ENCODE results near the gene MARCHF2.
A peak's percentile ranks its signal among the peaks of the same experiment; 100 is the strongest.

Gene MARCHF2

DNA sequence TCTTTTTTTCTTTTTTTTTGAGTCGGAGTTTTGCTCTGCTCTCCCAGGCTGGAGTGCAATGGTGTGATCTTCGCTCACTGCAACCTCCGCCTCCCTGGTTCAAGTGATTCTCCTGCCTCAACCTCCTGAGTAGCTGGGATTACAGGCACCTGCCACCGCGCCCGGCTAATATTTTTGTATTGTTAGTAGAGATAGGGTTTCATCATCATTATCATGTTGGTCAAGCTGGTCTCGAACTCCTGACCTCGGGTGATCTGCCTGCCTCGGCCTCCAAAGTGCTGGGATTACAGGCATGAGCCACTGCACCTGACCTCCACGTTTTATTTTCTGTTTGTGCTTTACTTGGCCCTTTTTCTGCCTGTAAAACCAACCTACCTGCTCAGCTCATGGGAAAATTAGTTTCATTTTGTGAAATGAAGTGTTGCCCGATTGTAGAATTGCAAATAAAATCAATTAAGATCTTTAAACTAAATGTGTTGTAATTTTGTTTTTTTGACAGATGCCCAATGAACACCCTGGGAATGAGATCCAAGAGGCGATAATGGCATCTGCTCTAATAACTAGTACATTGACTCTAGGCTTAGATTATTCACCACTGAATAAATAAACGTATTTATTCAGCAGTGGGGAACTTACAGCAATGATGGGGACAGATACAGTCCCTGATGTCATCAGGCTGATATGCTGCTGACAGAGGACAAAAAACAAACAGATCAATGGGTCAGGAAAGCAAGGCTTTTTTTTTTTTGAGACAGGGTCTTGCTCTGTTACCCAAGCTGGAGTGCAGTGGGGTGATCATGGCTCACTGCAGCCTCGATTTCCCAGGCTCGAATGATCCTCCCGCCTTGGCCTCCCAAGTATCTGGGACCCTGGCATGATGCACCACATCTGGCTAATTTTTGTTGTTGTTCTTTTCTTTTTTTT lies 25.2 kb upstream of the MARCHF2 start:
- DNase-seq, result no peak

DNA sequence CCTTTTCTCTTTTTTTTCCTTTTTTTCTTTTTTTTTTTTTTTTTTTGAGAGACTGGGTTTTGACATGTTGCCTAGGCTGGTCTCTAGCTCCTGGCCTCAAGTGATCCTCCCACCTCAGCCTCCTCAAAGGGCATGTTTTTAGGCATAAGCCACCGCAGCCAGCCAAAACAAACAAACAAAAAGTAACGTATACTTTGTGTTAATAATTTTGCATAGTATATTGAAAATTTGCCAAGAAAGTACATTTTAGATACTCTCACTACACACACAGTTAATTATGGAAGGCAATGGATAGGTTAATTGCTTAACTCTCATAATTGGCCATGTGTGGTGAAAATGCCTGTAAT lies 24.5 kb upstream of the MARCHF2 start:
- no peak for DNase-seq

DNA sequence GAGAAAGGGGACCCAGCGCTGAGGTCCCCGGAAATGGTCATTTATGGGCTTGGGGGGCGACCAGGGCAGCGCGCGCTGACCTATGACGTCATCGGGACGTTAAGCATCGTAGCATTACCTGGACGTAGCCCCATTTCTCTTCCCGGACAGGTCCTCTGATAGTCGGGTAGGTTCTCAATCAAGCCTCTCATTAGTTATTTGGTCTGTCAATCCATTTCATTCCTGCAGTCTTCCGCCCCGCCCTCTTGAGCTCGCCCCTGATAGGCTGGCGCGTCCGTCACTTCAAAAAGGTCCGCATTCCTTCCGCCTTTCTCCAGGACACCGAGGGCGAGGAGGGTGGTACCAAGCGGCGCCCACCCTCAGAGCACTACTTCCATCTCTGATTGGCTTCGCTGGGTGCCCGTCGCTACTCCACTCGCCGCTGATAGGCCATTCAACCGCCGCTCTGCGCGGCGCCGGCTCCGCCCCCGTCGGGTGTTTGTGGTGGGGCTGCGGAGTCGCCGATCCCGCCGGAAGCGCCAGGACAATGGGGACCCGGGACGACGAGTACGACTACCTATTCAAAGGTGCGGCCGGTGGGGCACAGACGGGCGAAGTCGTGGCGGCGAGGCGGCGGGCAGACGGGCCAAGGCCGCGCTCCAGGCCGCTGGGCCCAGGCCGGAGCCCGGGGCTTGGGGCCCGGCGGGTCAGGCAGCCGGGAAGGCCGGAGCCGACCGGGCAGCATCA lies 23.1 kb upstream of the MARCHF2 start, which contains the start of gene RAB11B:
Gene RAB11B, plus strand, starts transcription at position 470 of the 726 bp plus-strand sequence. Its CDS starts 57 bp downstream, at position 527.
- peak; percentile 72 to 100 (median 98) for DNase-seq

DNA sequence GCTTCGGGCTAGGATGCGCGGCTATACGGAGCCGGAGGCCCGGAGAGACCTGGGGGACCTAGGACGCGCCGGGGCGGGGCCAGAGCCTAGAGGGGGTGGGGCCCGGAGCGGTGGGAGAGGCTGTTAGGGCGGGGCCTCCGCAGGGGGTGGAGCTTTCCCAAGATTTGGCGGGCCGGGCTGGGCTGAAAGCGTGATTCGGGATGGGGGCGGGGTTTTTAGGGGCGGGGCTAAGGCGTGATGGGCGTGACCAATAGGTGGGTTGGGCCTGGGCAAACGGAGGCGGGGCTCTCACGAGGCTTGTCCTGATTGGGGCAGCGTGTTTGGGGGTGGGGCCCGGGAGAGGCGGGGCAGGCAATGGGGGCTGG lies 22.5 kb upstream of the MARCHF2 start:
- peak; percentile 44 to 99 (median 93) for DNase-seq

DNA sequence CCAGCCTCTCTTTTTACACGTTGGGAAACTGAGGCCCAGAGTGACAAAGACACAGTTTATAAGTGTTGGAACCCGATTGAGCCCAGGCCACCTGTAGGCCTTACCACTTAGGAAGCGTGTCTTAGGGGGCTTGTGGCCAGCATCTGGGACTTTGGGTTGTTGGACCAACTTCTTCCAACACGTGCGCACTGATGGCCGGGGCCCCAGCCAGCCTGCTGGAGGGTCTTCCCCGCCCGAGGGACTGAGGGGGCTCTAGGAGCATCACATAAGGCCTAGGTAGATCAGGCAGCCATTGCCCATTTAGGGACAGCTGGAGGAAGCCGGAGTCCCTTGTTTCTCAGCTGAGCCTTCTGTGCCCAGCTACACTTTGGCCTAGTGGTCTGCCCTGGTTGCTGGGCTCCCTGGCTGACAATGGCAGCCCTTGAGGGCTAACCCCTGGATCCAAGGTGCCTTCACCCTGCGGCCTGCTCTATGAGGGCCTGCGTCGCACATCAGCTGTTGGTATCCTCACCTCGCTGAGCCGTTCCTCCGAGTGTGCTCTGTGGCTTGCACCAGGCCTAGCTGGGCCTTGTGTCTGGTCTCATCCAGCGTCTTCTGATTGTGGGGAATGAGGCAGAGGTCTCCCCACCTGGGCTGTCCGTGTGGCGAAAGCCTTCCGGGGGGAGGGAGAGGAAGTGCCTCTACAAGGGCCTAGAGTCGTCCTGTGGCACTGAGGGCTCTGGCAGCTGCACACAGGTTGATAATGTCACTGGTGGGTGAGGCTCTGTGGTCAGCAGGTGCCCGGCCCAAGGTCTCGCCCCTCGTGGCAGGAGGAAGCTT lies 21.7 kb upstream of the MARCHF2 start:
- peak in 2 of 51 donors; percentile 22 to 51 for DNase-seq

DNA sequence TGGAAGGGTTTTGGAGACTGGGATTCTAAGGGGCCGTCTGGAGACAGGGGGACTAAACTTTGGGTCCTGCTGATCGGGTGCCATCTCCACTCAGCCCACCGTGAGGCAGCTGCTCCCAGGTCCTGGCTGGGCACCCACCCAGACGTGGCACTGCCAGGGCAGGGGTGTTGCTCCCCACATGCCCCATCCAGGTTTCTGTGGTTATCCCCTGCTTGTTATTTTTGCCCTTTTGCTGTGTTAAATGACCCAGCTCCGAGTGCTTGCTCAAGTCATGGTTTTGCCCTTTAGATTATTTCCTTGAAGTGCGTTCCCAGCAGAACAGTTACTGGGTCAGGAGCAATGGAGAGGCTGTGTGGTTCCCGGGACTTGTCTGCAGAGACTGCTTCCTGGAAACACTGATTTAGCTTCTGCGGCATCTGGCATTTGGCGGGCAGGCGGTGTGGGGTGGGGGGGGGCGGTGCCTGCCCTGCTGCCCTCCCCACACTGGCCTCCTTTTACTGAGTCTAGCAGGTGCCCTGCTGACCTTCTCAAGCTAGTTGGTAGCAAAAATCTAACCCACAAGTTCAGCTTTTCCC lies 21.0 kb upstream of the MARCHF2 start:
- DNase-seq, result peak in 31 of 51 donors; percentile 9 to 76 (median 43)

DNA sequence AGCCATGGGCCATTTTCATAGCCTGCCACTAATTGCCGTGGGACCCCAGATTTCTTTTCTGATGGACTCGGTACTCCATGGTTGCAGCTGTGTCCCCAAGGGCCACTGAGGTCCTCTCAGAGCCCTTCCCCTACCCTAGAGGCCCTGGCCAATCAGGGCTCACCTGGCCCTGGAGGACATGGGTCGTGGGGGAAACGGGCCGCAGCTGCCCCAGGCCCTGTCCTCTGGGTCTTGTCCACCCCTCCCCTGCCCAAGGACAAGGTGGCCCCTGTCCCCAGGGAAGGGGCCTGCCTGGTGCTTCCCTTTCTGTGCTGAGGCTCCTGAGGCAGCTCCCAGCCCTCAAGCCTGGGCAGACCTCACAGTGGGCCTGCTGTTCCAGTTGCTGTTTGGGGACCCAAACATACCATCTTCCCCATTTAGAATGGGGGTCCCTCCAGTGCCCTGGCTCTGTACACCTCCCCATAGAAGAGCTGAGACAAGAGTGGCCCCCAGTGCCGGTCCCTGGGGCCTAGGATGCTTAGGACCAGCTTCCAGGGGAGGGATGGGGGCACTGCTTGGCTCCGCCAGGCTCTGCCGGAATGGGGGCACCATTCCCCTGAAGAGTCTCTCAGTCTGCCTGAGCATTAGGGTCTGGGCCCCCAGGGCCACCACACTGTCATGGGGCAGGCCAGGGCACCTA lies 19.8 kb upstream of the MARCHF2 start:
- DNase-seq, result peak in 3 of 51 donors; percentile 24 to 47 (median 37)

DNA sequence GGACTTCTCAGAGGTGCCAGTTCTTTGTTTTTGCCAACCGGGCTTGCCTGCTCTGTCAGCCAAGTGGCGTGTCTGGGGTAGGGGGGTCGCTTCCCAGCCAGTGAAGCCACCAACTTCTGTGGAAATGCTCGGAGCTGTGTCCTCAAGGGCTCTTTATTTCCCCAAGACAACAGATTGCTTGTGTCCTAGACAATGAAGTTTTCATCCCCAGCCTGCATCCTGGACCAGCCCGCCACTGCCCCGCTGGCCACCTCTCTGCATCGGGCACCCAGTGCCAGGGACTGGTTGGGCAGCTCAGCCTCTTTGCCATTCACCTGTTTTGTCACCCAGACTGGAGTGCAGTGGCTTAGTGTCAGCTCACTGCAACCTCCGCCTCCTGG lies 19.2 kb upstream of the MARCHF2 start:
- peak in 47 of 51 donors; percentile 13 to 92 (median 71) for DNase-seq

DNA sequence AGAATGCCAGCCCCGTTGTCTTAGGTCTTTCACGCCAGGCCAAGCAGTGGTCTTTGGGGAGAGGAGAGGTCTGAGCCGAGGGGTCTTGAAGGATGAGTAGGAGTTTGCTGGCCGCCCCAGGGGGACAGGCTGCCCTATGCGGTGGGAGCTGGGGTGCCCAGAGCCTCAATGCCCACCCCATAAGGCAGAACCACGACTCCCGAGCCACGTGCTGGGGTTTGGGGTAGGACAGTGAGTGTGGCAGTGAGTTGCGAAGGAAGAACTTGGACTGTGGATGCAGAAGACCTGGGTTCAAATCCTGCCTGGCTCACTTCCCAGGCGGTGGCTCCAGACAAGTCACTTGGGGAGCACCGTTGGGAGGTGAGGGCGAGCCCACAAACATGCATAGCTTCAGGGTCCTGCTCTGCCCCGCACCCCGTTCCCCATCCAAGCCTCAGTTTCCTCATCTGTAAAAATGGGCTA lies 17.5 kb upstream of the MARCHF2 start:
- no peak for DNase-seq

DNA sequence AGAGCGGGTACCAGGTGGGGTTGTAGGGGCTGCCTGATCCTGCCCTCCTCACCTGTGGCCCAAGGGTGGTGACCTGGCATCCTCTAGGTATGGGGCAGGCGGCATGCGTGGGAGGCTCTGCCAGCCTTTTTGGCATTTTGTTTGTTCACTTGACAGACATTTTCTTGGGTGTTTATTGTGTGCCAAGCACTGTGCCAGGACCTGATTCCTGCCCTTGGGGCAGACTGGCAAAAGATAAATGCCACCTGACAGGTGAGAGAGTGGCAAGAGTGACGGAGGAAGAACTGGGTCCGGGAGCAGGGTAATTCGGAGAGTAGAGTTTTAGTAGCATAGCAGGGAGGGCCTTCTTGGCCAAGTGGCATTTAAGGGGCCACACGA lies 16.9 kb upstream of the MARCHF2 start:
- no peak for DNase-seq

DNA sequence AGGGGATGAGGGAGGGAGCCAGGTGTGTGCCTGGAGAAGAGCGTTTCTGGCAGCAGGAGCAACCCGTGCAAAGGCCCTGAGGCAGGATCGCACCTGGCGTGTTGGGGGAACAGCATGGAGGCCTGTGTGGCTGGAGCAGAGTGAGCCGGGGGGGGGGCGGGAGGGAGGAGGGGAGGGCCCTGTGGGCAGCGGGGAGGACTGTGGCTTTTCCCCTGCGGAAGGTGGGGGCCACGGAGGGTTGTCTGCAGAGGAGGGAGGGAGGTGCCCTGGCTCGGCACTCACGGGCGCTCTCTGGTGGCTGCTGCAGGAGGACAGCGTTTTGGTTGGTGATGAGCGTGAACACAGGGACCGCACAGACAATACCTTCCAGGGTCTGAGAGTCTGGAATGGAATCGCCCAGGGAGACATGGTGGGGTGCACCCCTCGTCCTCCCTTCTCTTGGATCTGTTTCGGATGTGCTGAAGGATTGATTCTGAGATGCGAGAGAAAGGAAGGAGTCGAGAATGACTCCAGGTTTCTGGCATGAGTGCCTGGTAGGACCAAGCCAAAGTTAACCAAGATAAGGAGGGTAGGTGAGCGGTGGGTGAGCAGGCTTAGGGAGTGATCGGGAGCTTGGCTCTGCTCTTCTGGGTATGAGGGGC lies 16.4 kb upstream of the MARCHF2 start:
- DNase-seq, result peak in 47 of 51 donors; percentile 2 to 79 (median 53)

DNA sequence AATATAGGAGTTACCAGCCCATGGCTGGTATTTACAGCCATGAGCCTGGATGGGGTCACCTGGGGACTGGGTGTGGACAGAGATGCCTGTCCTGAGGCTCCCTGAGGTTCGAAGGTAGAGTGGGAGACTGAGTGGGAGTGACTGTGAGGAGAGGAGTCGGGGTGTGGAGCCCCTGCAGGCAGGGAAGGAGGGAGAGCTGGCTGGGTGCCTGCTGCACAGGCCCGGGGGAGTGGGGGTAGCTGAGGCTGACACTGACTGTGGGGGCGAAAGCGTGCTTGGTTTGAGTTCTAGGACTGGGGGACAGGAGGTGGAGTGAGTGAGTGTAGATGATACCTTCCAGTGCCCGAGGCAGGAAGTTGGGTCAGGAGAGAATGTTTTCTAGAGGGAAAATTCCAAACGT lies 15.8 kb upstream of the MARCHF2 start:
- peak in 1 of 51 donors; percentile 22 for DNase-seq

DNA sequence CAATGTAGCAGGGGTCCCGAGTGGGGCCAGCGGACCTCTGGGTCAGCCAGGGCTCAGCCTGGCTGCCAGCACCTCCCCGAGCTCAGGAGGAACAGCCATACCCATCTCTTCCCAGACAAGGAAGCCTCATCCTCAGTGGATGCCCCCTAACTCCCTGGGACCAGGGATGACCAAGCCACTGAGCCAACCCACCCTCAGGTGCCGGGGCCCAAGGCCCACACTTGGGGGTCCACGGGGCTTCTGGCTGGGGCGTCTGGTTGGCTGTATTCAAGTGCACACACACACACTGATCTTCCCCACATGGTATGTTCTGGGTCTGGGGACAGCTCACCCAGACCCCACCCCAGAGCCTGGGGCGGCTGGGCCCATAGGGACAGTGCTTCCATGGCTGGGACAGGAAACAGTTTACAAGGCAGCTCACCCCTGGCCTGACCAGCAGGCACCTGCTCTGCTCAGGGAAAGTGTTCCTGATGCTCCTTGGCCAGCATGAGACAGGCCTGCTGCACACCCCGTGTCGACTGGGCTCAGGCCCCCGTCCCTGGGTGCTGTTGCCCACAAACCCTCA lies 15.3 kb upstream of the MARCHF2 start:
- DNase-seq, result no peak

DNA sequence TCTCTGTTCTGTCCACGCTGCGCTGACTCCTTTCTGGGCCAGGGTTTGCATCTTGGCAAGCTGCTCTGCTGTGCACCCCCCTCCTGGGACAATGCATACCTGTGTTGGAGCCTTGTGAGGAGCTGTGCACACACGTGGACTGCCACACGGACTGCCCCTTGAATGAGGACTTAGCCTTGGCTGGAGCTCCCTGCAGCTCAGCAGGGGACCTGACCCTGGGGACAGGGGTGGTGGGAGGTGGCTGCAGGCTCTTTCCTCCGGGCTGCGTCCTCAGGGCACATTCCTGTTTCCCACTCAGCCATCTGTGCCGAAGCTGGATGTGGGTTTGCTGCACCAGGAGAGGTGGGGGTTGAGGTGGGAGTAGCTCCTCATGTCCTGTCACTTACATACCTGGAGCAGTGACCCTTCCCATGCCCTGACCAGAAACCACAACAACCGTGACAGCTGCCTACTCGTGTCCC lies 14.8 kb upstream of the MARCHF2 start:
- DNase-seq, result peak in 7 of 51 donors; percentile 8 to 31 (median 17)

DNA sequence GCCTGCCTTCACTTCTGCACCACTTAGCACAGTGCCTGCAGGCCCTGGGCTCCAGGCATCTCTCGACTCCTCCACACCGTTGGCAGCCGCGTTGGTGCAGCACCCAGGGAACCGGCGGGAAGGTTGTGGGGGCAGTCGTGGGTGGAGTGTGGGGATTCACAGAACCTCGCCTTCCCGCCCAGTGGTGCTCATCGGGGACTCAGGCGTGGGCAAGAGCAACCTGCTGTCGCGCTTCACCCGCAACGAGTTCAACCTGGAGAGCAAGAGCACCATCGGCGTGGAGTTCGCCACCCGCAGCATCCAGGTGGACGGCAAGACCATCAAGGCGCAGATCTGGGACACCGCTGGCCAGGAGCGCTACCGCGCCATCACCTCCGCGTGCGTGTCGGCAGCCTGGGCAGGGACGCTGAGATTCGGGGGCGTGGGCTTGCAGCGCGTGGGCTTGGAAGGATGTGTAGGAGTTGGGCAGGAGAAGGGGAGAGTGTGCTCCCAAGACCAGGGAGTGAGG lies 13.4 kb upstream of the MARCHF2 start:
- DNase-seq, result no peak

DNA sequence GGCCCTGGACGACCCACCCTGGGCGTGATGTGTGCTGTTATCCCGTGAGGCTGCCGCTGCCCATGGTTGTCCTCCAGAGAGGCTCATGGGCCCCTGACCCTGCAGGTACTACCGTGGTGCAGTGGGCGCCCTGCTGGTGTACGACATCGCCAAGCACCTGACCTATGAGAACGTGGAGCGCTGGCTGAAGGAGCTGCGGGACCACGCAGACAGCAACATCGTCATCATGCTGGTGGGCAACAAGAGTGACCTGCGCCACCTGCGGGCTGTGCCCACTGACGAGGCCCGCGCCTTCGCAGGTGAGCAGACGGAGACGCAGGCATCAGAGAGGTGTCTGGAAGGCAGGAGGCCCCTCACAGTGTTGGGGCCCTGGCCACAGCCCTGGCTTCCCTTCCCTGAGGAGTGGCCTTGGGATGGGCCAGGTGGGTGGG lies 11.1 kb upstream of the MARCHF2 start:
- DNase-seq, result no peak

DNA sequence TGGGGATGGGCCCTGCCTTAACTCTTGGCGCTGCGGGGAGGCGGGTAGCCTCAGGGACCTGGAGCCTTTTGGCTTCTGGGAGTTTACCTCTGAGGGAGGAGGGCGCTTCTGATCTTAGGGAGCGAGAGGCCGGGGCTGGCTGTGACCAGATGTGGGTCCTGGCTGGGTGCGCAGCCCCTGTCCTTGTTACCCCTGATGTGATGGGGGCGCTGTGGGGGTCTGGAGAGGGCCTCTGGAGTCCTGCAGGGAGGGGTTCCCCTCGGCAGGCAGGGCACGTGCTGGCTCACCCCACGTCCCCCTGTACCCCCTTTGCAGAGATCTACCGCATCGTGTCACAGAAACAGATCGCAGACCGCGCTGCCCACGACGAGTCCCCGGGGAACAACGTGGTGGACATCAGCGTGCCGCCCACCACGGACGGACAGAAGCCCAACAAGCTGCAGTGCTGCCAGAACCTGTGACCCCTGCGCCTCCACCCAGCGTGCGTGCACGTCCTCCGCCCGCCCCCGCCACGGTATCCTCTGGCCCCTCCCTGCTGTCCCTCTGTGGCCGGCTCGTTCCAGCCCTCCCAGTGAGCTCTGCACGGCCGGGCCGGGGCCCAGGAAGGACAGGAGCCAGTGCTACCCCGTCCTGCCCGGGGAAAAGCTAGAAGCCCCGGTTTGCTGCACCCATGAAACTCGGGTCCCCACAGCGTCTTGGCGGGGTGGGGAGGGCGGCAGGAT lies 9.8 kb upstream of the MARCHF2 start:
- no peak for DNase-seq

DNA sequence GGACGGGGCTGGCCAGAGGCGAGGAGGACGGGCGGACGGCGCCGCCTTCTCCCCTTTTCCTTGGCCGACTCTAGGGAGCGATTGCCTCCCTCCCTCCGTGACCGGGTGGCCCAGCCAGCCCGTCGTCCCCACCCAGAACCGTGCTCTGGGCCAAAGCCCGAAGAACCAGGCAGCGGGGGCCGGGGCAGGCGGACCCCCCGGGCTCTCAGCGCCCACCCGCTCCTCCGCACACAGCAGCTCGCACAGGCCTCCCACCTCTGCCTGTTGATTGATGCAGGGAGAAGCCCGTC lies 9.3 kb upstream of the MARCHF2 start:
- DNase-seq, result no peak

All from hypothalamus (tissue), 51 donors.